NCI-H1694 (cell line): ENCODE results near the gene SNX27.
"Not testable (repeated sequence)": the region's sequence is repeated elsewhere in the genome, so short reads cannot be mapped to it uniquely, and the experiment has no call there.

ENCODE experiments used
- DNase-seq: peaks from one replicate; lab custom pipeline; 2025; lab: John Stamatoyannopoulos, UW

SNX27 gene

GRCh38 chr1:151721788-151722510 lies 110.1 kb downstream of the SNX27 start:
- no peak for DNase-seq

GRCh38 chr1:151723726-151724370 lies 112.0 kb downstream of the SNX27 start:
- no peak for DNase-seq

GRCh38 chr1:151728151-151729054 lies 116.6 kb downstream of the SNX27 start:
- peak; percentile 43 for DNase-seq

- DNase-seq = no peak
Observed at GRCh38 chr1:151729157-151729965, 117.5 kb downstream of the SNX27 start.

GRCh38 chr1:151729966-151730291 lies 118.1 kb downstream of the SNX27 start:
- no peak for DNase-seq

- DNase-seq = no peak
Observed at GRCh38 chr1:151733126-151733525, 121.3 kb downstream of the SNX27 start.

DNA sequence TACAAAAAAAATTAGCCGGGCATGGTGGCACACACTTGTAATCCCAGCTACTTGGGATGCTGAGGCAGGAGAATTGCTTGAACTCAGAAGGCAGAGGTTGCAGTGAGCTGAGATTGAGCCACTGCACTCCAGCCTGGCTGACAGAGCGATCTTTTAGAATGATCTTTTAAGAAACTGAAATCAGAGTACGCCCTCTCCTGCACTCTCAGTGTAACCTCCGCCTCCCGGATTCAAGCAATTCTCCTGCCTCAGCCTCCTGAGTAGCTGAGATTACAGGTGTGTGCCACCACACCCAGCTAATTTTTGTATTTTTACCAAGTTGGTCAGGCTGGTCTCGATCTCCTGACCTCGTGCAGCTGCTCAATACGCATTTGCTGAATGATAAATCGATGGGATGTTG lies 122.1 kb downstream of the SNX27 start:
- not testable (repeated sequence) for DNase-seq

GRCh38 chr1:151737026-151737425 lies 125.2 kb downstream of the SNX27 start:
- DNase-seq = no peak

DNA sequence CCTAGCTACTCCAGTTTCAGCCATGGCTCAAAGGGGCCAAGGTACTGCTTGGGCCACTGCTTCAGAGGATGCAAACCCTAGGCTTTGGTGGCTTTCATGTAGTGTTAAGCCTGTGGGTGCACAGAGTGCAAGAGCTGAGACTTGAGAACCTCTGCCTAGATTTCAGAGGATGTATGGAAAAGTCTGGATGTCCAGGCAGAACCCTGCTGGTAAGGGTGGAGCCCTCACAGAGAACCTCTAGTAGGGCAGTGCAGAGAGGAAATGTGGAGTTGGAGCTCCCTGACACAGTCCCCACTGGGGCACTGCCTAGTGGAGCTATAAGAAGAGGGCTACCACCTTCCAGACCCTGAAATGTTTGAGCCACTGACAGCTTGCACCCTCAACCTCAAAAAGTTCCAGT lies 125.6 kb downstream of the SNX27 start:
- no peak for DNase-seq

GRCh38 chr1:151739590-151740355 lies 127.9 kb downstream of the SNX27 start:
- DNase-seq = no peak

DNA sequence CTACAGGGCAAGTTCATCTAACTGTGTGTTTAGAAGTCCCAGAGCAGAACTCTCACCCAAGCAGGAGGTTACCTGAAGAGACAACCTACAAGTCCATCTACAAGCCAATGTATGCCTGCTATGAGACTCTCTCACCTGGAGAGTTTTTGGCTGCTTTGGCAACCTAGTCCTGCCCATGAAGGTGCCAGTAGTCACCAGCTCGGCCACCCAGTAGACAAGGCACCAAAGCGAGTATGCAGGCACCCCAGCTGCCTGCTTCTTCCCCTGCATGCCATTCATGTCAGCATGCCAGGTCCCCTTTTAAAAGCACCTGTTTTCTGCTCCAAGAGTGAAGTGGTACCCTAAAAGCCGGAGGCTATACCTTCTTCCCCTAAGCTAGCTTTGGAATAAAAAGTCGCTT lies 129.7 kb downstream of the SNX27 start:
- DNase-seq = no peak
